PFSK-1 (cell line): ENCODE measurements around the gene COMMD9.

Experiments
- POLR2AphosphoS5 ChIP-seq: IDR thresholded peaks from 2 replicates; pipeline ENCODE4 v1.6.1; 2012; ENCODE audit warnings: low read depth, mild to moderate bottlenecking, control low read depth, low read length, moderate library complexity
- TF ChIP-seq, protein P1 (sequence below), 2 experiments: IDR thresholded peaks; 2 replicates each; pipeline versions ENCODE4 v1.6.1 to v1.8.0; 2011 to 2012; ENCODE audit warnings: low read depth in 2 of 2, low read length in 2 of 2, control low read depth in 1 of 2, inconsistent platforms in 1 of 2, mild to moderate bottlenecking in 1 of 2, moderate library complexity in 1 of 2; ENCODE audit not compliant: insufficient read depth in 1 of 2

DNA sequence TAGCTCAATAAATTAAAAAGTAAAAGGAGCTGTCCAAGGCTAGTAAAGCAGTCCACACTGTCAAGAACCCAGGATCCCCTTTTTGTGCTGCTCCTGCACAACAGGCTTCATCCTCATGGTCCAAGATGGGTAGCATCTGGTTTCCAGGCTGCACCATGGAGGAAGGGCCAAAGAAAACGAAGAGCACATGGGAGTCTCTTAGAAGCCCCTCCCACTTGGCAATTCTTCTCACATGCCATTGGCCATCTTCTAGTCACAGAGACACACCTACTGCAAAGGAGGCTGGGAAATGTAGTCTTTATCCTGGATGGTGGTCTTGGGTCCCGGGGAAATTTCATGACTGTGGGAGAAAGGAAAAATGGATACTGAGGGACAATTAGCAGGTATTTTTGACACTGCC lies 44.7 kb upstream of the COMMD9 start:
- TF ChIP-seq POLR2AphosphoS5: no peak
- TF ChIP-seq, protein P1, sequence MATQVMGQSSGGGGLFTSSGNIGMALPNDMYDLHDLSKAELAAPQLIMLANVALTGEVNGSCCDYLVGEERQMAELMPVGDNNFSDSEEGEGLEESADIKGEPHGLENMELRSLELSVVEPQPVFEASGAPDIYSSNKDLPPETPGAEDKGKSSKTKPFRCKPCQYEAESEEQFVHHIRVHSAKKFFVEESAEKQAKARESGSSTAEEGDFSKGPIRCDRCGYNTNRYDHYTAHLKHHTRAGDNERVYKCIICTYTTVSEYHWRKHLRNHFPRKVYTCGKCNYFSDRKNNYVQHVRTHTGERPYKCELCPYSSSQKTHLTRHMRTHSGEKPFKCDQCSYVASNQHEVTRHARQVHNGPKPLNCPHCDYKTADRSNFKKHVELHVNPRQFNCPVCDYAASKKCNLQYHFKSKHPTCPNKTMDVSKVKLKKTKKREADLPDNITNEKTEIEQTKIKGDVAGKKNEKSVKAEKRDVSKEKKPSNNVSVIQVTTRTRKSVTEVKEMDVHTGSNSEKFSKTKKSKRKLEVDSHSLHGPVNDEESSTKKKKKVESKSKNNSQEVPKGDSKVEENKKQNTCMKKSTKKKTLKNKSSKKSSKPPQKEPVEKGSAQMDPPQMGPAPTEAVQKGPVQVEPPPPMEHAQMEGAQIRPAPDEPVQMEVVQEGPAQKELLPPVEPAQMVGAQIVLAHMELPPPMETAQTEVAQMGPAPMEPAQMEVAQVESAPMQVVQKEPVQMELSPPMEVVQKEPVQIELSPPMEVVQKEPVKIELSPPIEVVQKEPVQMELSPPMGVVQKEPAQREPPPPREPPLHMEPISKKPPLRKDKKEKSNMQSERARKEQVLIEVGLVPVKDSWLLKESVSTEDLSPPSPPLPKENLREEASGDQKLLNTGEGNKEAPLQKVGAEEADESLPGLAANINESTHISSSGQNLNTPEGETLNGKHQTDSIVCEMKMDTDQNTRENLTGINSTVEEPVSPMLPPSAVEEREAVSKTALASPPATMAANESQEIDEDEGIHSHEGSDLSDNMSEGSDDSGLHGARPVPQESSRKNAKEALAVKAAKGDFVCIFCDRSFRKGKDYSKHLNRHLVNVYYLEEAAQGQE (IDR thresholded peaks at IDR 0.05; ENCODE audit: insufficient read depth in 1 of 2, low read depth in 2 of 2, low read length in 2 of 2): peak in 1 of 2 experiments; percentile 58; a peak in 2 of 4 replicates
